Right atrium auricular region (tissue), 2 donors: Measurements from ENCODE around the gene LRP1. TPM values are rescaled to one million over a fixed set of nuclear protein-coding genes. Genes with fewer than 3 reads are reported as not detected.

Experiments used
- DNase-seq: peaks from one replicate; pipeline ENCODE4 v3.0.0-alpha.2; 2019; ENCODE audit warnings: low spot score
- H3K27ac ChIP-seq, 2 donors: fragments of 200-600 bp; sonication (generic); 1 replicate in 1 of 2; 2 replicates in 1 of 2; pipeline ENCODE4 v1.5.1; 2016 to 2019
- H3K27me3 ChIP-seq, 2 donors: fragments of 200-600 bp; sonication (generic); one replicate each; pipeline versions ENCODE4 v1.5.1 to v1.6.0; 2017 to 2019
- H3K36me3 ChIP-seq: fragments of 200-600 bp; sonication (generic); one replicate; pipeline ENCODE4 v1.5.1; 2016
- H3K4me1 ChIP-seq, 2 donors: fragments of 200-600 bp; sonication (generic); one replicate each; pipeline versions ENCODE4 v1.5.1 to v1.6.0; 2017 to 2019
- H3K4me3 ChIP-seq, 2 donors: fragments of 200-600 bp; sonication (generic); 1 replicate in 1 of 2; 2 replicates in 1 of 2; pipeline ENCODE4 v1.5.1; 2017 to 2019; ENCODE audit warnings: mild to moderate bottlenecking in 1 of 2, moderate library complexity in 1 of 2
- H3K9me3 ChIP-seq, 2 donors: fragments of 200-600 bp; sonication (generic); one replicate each; pipeline ENCODE4 v1.5.1; 2019
- CTCF ChIP-seq, 2 donors: fragments of 200-600 bp; sonication (generic); IDR thresholded peaks; one replicate each; pipeline ENCODE4 v1.5.1; 2019; ENCODE audit warnings: antibody characterized with exemption in 2 of 2
- total RNA-seq, 2 donors: library from RNA; depleted of rRNA; stranded (reverse); fragments of >200 nt; gene quantifications; one replicate each; pipeline ENCODE4 v1.1.0, GENCODE V29; 2016

LRP1 gene
- total RNA-seq, 2 donors from 2014 or later, result 89.4 to 211 TPM

- DNase-seq, result no peak
- no peaks in the 10 kb centered on the region for H3K27me3 ChIP-seq
- TF ChIP-seq CTCF (IDR thresholded peaks at IDR 0.05), result no peak
Observed at GRCh38 chr12:57123813-57124212, 4.5 kb upstream of the LRP1 start.

GRCh38 chr12:57124261-57124877 lies 3.9 kb upstream of the LRP1 start:
- TF ChIP-seq CTCF (IDR thresholded peaks at IDR 0.05), result peak; percentile 84 to 97
- H3K27me3 ChIP-seq, result no peaks in the 10 kb centered on the region
- H3K36me3 ChIP-seq, result no peaks in the 10 kb centered on the region
- peaks cover 0 to 16% of the 10 kb centered on the region in 2 donors for H3K4me1 ChIP-seq
- DNase-seq, result peak; percentile 83
- no peaks in the 10 kb centered on the region for H3K9me3 ChIP-seq
- H3K27ac ChIP-seq, result no peak overlapping the region
- no peak overlapping the region for H3K4me3 ChIP-seq

More at GRCh38 chr12:57123813-57124212, 4.5 kb upstream of the LRP1 start:
- Histone ChIP-seq H3K36me3 (no peaks in the 10 kb centered on the region), H3K4me1 (peaks cover 0 to 17% of the 10 kb centered on the region in 2 donors), H3K27ac (no peak overlapping the region), H3K4me3 (no peak overlapping the region), H3K9me3 (no peaks in the 10 kb centered on the region)

GRCh38 chr12:57126061-57126460 lies 2.2 kb upstream of the LRP1 start:
- no peak overlapping the region for H3K27ac ChIP-seq
- H3K27me3 ChIP-seq, result no peaks in the 10 kb centered on the region
- TF ChIP-seq CTCF (IDR thresholded peaks at IDR 0.05), result no peak
- no peaks in the 10 kb centered on the region for H3K36me3 ChIP-seq
- no peaks in the 10 kb centered on the region for H3K9me3 ChIP-seq
- DNase-seq, result no peak
- H3K4me1 ChIP-seq, result peaks cover 0 to 33% of the 10 kb centered on the region in 2 donors
- no peak overlapping the region for H3K4me3 ChIP-seq

- H3K27ac ChIP-seq, result peak overlapping the region; percentile 97 to 98
- H3K4me1 ChIP-seq, result peaks cover 0 to 38% of the 10 kb centered on the region in 2 donors
- no peak for DNase-seq
- H3K4me3 ChIP-seq, result no peak overlapping the region
- no peaks in the 10 kb centered on the region for H3K27me3 ChIP-seq
- H3K36me3 ChIP-seq, result no peaks in the 10 kb centered on the region
- no peak for TF ChIP-seq CTCF (IDR thresholded peaks at IDR 0.05)
- H3K9me3 ChIP-seq, result no peaks in the 10 kb centered on the region
Observed at GRCh38 chr12:57126561-57126960, 1.7 kb upstream of the LRP1 start.

- peak in 1 of 2 donors; percentile 62 for TF ChIP-seq CTCF (IDR thresholded peaks at IDR 0.05)
- Histone ChIP-seq H3K4me1 (peaks cover 0 to 44% of the 10 kb centered on the region in 2 donors), H3K36me3 (no peaks in the 10 kb centered on the region), H3K27me3 (no peaks in the 10 kb centered on the region), H3K9me3 (no peaks in the 10 kb centered on the region), H3K4me3 (peak overlapping the region; percentile 61 to 77), H3K27ac (peak overlapping the region; percentile 97 to 98)
- peak; percentile 81 for DNase-seq
Observed at GRCh38 chr12:57127101-57127725, 1.1 kb upstream of the LRP1 start.
